SU-DHL-6 (cell line): Measurements from ENCODE around the gene MIXL1.
"Not testable (repeated sequence)": the region's sequence is repeated elsewhere in the genome, so short reads cannot be mapped to it uniquely, and the experiment has no call there.

Experiments
- H2AFZ ChIP-seq: fragments of 200-600 bp; sonication (generic); 2 replicates; pipeline ENCODE4 v1.6.1; 2014; ENCODE audit warnings: low read depth, mild to moderate bottlenecking, moderate library complexity, mixed read lengths, antibody characterized with exemption, low read length; ENCODE audit not compliant: severe bottlenecking
- H3F3A ChIP-seq: fragments of 200-600 bp; shearing (Covaris generic); 2 replicates; pipeline ENCODE4 v1.6.0; 2016; ENCODE audit warnings: antibody characterized with exemption, mild to moderate bottlenecking; ENCODE audit not compliant: insufficient read depth
- H3K27ac ChIP-seq: fragments of 200-600 bp; sonication (generic); 2 replicates; pipeline ENCODE4 v1.5.1; 2016; ENCODE audit warnings: low read depth, mild to moderate bottlenecking, low read length, moderate library complexity, mixed read lengths
- H3K27me3 ChIP-seq: fragments of 200-600 bp; sonication (generic), shearing (Covaris generic); 2 replicates; pipeline ENCODE4 v1.6.0; 2014; ENCODE audit warnings: mild to moderate bottlenecking, low read length
- H3K36me3 ChIP-seq: fragments of 200-600 bp; sonication (generic); 2 replicates; pipeline ENCODE4 v1.6.1; 2014; ENCODE audit warnings: mild to moderate bottlenecking, low read length, mixed read lengths
- H3K4me2 ChIP-seq: fragments of 300-600, 200-600 bp; shearing (Covaris generic), sonication (generic); 2 replicates; pipeline ENCODE4 v1.6.0; 2014; ENCODE audit warnings: low read length, low read depth, mild to moderate bottlenecking; ENCODE audit not compliant: poor library complexity, severe bottlenecking
- H3K4me3 ChIP-seq: fragments of 200-600 bp; sonication (generic); 2 replicates; pipeline ENCODE4 v1.5.1; 2014; ENCODE audit warnings: antibody characterized with exemption, low read length, mild to moderate bottlenecking, mixed read lengths; ENCODE audit not compliant: insufficient read depth, poor library complexity, severe bottlenecking
- H3K79me2 ChIP-seq: fragments of 200-600 bp; sonication (generic); 2 replicates; pipeline ENCODE4 v1.6.1; 2014; ENCODE audit warnings: mild to moderate bottlenecking, low read length, moderate library complexity; ENCODE audit not compliant: insufficient read depth
- H3K9ac ChIP-seq: fragments of 200-600 bp; sonication (generic); 2 replicates; pipeline ENCODE4 v1.7.0; 2014; ENCODE audit warnings: mild to moderate bottlenecking, low read length
- H3K9me2 ChIP-seq: fragments of 200-600 bp; sonication (generic); replicated peaks from 2 replicates; pipeline ENCODE4 v1.6.1; 2014; ENCODE audit warnings: low read length; ENCODE audit not compliant: insufficient read depth
- H3K9me3 ChIP-seq: fragments of 200-600 bp; sonication (generic); 2 replicates; pipeline ENCODE4 v1.6.1; 2014; ENCODE audit warnings: low read length, mixed read lengths; ENCODE audit not compliant: insufficient read depth
- H4K20me1 ChIP-seq: fragments of 200-600 bp; sonication (generic); 2 replicates; pipeline ENCODE4 v1.6.1; 2014; ENCODE audit warnings: low read depth, mild to moderate bottlenecking, antibody characterized with exemption, low read length, moderate library complexity, mixed read lengths
- CTCF ChIP-seq: fragments of 200-600 bp; sonication (generic); IDR thresholded peaks from one replicate; pipeline ENCODE4 v1.5.1; 2017; ENCODE audit warnings: antibody characterized with exemption, mild to moderate bottlenecking, low read length, moderate library complexity; ENCODE audit not compliant: insufficient read depth, poor library complexity, severe bottlenecking
- EZH2phosphoT487 ChIP-seq: fragments of 200-600 bp; sonication (generic), shearing (Covaris generic); conservative IDR thresholded peaks from 2 replicates; pipeline ENCODE4 v1.6.1; 2018; ENCODE audit warnings: mild to moderate bottlenecking, antibody characterized with exemption, low read length, moderate library complexity, mixed read lengths

Gene MIXL1

GRCh38 chr1:226248796-226249195, 25.3 kb downstream of the MIXL1 start:
- Histone ChIP-seq H3K27ac (no peak overlapping the region; the same call in 1 of the 2 replicates), H3K4me2 (no peak overlapping the region), H3K79me2 (no peaks in the 10 kb centered on the region; the same call in 1 of the 2 replicates), H3F3A (peaks cover 33% of the 10 kb centered on the region), H3K27me3 (no peaks in the 10 kb centered on the region), H3K9ac (no peak overlapping the region), H3K4me3 (no peak overlapping the region), H3K9me2 (no peaks in the 10 kb centered on the region), H3K36me3 (peaks cover 16% of the 10 kb centered on the region; the same call in 1 of the 2 replicates), H4K20me1 (no peaks in the 10 kb centered on the region), H3K9me3 (no peaks in the 10 kb centered on the region), H2AFZ (no peak overlapping the region)
- TF ChIP-seq CTCF (no peak), EZH2phosphoT487 (no peak)

GRCh38 chr1:226250511-226250910, 27.0 kb downstream of the MIXL1 start:
- Histone ChIP-seq H4K20me1 (no peaks in the 10 kb centered on the region), H3K9me3 (no peaks in the 10 kb centered on the region), H3K9ac (no peak overlapping the region; the same call in 1 of the 2 replicates), H3K36me3 (peaks cover 16% of the 10 kb centered on the region; the same call in 1 of the 2 replicates), H3F3A (peaks cover 33% of the 10 kb centered on the region), H3K27ac (peak overlapping the region; percentile 50; the same call in 1 of the 2 replicates), H3K79me2 (no peaks in the 10 kb centered on the region; the same call in 1 of the 2 replicates), H2AFZ (no peak overlapping the region), H3K27me3 (no peaks in the 10 kb centered on the region), H3K4me3 (no peak overlapping the region), H3K9me2 (no peaks in the 10 kb centered on the region), H3K4me2 (peak overlapping the region; percentile 33)
- TF ChIP-seq CTCF (no peak), EZH2phosphoT487 (no peak)

- not testable (repeated sequence) for H2AFZ ChIP-seq
- H3K36me3 ChIP-seq = peaks cover 17% of the 10 kb centered on the region; the same call in 1 of the 2 replicates
Observed at GRCh38 chr1:226252841-226253240, 29.4 kb downstream of the MIXL1 start.

GRCh38 chr1:226253933-226254332, 30.5 kb downstream of the MIXL1 start:
- Histone ChIP-seq H3K9ac (no peak overlapping the region), H3K79me2 (no peaks in the 10 kb centered on the region; the same call in 1 of the 2 replicates), H3F3A (peaks cover 9% of the 10 kb centered on the region; the same call in 1 of the 2 replicates), H3K9me2 (no peaks in the 10 kb centered on the region), H3K36me3 (peaks cover 7% of the 10 kb centered on the region; the same call in 1 of the 2 replicates), H3K27me3 (no peaks in the 10 kb centered on the region), H3K27ac (no peak overlapping the region), H3K4me3 (no peak overlapping the region), H3K9me3 (no peaks in the 10 kb centered on the region), H2AFZ (no peak overlapping the region), H3K4me2 (no peak overlapping the region), H4K20me1 (no peaks in the 10 kb centered on the region)
- TF ChIP-seq EZH2phosphoT487 (no peak), CTCF (no peak)

More at GRCh38 chr1:226252841-226253240, 29.4 kb downstream of the MIXL1 start:
- H3K4me3 ChIP-seq, H3K27me3 ChIP-seq, H3K79me2 ChIP-seq, H3K4me2 ChIP-seq, H3K9me3 ChIP-seq, H3K9ac ChIP-seq, H3K27ac ChIP-seq, H4K20me1 ChIP-seq, H3K9me2 ChIP-seq: not testable (repeated sequence)
- peaks cover 20% of the 10 kb centered on the region for H3F3A ChIP-seq
